Transverse colon (tissue), 3 donors: ENCODE measurements around the gene CHMP4B.

ENCODE experiments used
- POLR2A ChIP-seq: fragments of 450-650 bp; IDR thresholded peaks from one replicate; pipeline ENCODE4 v1.6.1; 2016; ENCODE audit warnings: antibody characterized with exemption, mild to moderate bottlenecking, moderate library complexity
- TF ChIP-seq, protein P1 (sequence below), 5 experiments: fragments of 200-600 bp in 3 of 5; fragments of 450-650 bp in 2 of 5; sonication (generic) in 3 of 5; IDR thresholded peaks; 1 replicate in 2 of 5; 2 replicates in 3 of 5; pipeline ENCODE4 v1.5.1; 2016 to 2017; ENCODE audit warnings: antibody characterized with exemption in 5 of 5, inconsistent platforms in 3 of 5, mild to moderate bottlenecking in 2 of 5, moderate library complexity in 1 of 5

GRCh38 chr20:33842346-33842745 is 31.2 kb downstream of the CHMP4B start:
- TF ChIP-seq, protein P1, sequence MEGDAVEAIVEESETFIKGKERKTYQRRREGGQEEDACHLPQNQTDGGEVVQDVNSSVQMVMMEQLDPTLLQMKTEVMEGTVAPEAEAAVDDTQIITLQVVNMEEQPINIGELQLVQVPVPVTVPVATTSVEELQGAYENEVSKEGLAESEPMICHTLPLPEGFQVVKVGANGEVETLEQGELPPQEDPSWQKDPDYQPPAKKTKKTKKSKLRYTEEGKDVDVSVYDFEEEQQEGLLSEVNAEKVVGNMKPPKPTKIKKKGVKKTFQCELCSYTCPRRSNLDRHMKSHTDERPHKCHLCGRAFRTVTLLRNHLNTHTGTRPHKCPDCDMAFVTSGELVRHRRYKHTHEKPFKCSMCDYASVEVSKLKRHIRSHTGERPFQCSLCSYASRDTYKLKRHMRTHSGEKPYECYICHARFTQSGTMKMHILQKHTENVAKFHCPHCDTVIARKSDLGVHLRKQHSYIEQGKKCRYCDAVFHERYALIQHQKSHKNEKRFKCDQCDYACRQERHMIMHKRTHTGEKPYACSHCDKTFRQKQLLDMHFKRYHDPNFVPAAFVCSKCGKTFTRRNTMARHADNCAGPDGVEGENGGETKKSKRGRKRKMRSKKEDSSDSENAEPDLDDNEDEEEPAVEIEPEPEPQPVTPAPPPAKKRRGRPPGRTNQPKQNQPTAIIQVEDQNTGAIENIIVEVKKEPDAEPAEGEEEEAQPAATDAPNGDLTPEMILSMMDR (IDR thresholded peaks at IDR 0.05): no peak
- TF ChIP-seq POLR2A: no peak
